CD4-positive, alpha-beta T cell treated with Interferon gamma for 1 hour (primary cell): Measurements from ENCODE around the gene CACHD1.

Experiments used
- DNase-seq: peaks from one replicate; pipeline ENCODE4 v3.0.0-alpha.2; 2020

Gene CACHD1

DNA sequence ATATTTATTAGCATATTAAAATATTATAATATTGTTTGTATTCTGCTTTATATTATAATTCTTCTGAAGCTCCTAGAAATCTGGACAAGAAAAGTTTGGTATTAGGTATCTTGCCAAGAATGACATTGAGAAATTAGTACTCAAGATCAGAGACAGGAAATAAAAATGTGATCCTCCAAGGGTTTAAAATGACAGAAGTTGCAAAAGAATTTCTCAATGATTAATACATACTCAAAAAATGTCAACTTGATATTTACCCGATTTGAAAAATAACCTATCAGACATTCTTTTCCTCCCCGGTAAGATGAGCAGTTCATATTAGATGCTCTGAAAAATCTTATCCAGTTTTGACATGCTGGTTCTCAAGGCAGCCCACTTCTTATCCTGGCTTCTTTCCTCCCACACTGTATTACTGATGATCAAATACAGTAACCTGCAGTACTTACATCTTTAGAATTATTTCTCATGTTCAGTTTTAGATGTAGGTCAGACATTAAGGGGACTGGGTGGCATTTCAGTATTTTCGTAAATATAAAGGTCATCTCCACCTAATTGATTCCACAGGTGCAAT, 55.3 kb downstream of the CACHD1 start:
- no peak for DNase-seq

DNA sequence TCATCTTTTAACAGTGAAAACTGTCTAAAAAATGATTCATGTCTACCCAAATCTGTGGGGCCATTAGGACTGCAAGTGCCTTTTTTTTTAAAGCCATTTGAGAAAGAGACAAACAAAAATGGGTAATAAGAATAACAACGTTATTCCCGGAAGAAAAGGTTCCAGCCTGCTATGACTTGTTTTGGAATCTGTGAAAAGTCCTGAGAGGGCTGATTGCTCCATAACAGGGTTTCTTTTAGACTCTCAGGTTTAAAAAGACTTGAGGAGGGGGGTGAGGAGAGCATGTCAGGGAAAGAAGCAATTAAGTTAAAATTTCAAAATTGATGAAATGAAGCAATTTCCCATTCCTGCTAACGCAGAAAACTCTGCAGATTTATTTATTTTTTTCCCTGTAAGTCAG, 56.4 kb downstream of the CACHD1 start:
- no peak for DNase-seq

GRCh38 chr1:64527165-64527564, 57.2 kb downstream of the CACHD1 start:
- no peak for DNase-seq

GRCh38 chr1:64527786-64528185, 57.9 kb downstream of the CACHD1 start:
- DNase-seq = no peak

DNA sequence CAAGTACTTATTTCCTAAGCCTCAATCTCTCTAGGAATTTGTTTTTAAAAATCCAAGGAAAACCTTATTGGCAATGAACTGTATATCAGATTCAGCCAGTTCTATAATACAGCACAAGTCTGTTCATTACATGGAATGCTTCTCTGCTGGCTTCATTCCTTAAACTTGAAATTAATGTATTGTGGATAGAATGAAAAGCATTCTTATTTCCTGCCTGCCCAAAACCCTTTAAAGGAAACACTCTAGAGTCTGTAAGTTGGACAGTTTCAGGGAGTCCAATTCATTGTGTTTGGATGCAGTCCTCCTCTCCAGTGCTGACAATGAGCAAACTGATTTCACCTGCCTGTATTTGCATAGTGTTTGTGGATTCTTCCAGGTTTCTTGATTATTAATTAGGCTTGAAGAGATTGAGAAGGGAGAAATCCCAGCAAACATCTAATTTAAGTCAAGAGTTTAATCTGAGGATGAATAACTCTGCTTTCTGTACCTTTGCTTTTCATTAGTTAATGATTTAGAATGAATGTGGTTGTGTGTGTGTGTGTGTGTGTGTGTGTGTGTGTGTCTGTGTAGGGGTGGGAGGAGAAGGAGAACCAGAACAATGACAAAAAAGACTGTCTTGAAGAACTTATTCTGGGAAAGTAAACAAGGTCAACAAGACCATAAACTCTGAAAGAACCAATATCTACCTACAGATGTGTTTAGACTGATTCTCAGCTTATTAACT, 61.2 kb downstream of the CACHD1 start:
- no peak for DNase-seq

DNA sequence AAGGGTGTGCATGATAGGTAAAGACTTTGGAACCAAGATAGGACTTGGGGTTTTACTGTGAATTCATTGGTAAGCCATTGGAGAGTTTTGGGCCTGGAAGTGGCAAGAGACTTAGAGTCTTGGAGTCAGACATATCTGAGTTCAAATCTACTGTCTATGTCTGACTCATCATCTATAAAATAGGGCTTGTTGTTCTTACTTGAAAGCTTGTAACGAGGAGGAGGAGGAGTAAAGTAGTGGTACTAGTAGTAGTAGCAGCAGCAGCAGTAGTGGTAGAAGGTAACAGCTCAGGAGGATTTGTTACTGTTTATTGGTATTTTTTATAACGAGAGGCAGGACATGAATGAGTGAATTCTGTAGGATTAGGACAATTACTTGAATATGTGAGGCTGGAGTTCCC, 62.7 kb downstream of the CACHD1 start:
- no peak for DNase-seq

DNA sequence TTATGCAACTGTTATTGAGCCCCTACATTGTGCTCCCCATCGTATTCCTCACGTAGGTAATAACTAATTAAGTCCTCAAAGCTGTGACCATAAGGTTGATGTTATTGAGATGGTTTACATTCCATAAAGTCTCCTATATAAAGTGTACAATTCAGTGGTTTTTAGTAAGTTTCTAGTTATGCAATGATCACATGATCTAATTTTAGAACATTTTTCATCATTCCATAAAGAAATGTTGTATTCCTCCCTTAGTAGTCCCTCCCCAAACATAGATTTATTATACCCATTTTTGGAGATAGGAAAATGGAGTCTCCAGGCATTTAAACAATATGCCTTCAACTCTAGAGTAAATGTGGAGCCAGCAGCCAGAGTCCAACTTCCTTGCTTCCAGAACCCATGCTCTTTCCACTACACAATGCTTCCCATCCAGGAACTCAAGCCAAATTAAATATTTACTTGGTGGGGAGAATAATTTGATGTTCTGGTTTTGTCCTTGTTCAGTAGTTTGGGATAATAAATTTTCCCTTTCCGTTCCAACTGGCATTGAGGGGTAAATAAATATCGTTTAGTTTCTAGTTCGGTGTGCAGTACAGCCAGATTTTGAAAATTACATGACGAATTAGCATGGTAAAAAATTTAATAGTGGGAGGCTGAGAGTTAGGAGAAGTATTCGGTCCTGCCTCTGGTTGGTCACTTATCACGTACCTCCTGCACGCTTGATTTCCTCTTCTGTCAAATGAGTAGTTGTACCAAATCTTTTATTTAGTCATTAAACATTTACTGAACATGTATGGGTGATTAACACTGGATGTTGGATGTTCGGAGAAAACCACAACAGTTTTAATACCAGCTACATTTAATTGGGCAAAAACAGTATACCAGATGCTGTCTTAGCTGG, 66.3 kb downstream of the CACHD1 start:
- no peak for DNase-seq

DNA sequence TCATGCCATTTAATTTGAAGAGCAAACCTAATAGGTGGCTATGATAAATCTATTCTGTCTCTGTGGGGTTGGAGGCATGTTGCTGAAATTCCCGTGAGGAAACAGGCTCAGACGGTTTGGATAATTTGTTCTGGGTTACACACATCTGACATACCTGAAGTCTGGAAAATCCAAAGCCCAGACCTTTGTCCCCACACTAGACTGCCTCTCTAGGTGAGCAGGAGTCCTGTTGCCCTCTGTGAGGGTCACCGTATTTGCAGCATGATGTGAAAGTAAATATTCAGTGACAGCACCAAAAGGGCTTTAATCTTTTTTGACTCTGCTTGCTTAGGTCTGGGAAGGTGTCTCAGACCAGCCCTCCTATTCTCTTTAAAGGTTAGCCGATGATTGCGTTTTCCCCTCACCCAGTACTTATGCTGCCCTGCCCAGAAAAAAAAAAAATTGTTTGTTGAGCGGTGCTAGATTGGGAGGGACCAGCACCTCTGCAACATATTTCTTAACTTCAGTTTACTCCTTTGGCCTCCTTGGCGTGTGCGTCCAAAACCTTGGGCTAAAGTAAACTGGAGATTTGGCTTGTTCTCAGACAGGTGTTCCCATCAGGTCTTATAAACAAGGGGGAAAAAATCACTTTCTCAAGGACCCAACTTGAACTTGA, 67.0 kb downstream of the CACHD1 start:
- no peak for DNase-seq

GRCh38 chr1:64537942-64538341, 68.0 kb downstream of the CACHD1 start:
- no peak for DNase-seq

DNA sequence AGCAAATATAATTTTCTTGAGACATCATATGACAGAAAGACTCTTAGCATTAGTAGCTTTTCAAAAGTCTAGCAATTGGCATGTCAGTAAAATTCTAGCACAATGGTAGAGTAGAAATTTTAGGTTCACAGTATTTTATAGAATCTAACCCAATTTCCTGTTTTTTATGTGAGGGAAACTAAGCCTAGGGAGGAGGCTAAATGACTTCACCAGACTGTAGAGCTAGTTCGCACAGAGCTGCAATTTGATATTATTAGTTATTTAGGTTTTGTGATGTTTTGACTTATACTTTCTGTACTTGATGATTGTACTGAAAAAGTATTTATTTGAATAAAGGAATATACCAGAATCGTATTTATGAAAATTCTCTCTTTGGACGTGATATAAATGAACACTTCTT, 68.5 kb downstream of the CACHD1 start:
- no peak for DNase-seq

- DNase-seq = no peak
Observed at GRCh38 chr1:64539289-64539688, 69.4 kb downstream of the CACHD1 start.

DNA sequence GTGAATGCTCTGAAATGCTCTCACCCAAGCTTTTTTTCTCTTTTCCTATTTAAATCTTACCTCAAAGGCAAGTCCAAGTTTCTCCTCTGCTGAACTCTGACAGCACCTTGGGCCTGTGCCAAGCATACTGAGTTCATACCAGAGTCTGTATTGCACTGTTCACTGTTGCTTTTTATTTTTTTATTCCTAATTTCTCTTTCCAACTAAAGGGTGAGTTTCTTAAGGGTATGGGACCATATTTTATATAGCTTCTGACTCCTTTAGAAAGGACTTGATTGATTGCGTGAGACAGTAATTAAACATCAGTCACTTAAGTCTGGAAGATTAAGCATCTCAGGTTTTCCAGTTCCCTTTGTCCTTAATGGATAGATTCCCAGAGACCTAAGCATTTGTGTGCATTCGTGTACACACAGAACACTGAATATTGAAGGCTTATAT, 69.9 kb downstream of the CACHD1 start:
- DNase-seq = no peak

DNA sequence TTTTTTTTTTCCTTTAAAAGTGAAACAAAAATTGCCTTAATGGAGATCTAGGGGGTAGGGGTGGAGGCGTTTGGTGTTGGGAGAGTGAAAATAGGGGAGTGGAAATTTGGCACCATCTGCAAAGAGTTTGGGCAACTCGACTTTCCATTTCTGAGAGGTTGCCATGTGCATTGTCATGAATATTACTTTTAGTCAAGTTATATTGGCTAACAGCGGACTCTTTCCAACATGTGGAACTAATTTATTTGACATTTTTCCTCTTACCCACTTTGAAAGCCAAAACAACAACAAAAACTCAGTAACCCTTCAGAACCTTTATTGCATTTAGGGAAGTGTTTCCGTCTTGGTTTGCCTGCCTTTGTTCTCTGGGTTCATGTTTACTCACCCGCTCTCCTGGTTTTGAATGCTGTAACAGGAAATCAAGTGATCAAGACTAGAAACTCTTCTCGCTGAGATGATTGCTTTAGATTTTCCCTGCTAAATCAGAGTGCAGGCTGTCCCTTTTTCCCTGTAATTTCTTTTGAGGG, 70.4 kb downstream of the CACHD1 start:
- DNase-seq = no peak

- no peak for DNase-seq
Observed at GRCh38 chr1:64542118-64542517, 72.2 kb downstream of the CACHD1 start.

- no peak for DNase-seq
Observed at GRCh38 chr1:64543831-64544230, 73.9 kb downstream of the CACHD1 start.

- no peak for DNase-seq
Observed at GRCh38 chr1:64545118-64545843, 75.4 kb downstream of the CACHD1 start.

- no peak for DNase-seq
Observed at GRCh38 chr1:64546013-64546412, 76.1 kb downstream of the CACHD1 start.

- no peak for DNase-seq
Observed at GRCh38 chr1:64549464-64550239, 79.7 kb downstream of the CACHD1 start.

DNA sequence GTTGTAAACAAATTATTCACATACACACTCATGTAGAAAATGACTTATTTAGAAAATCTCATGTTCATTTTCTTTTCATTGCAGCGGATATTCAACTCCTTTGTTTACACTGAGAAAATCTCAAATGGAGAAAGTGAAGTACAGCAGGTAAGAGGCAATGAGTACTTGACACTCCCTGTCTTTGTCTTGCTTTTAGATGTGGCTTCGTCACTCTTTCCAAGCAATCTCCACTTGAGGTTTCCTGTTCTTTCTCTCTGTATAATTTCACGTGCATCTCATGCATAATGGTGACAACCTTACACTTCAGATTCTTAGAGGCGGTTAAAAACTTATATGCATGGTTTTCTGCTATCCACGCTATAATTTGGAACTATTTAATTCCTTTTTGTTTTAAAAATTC, 80.6 kb downstream of the CACHD1 start:
- DNase-seq = no peak

DNA sequence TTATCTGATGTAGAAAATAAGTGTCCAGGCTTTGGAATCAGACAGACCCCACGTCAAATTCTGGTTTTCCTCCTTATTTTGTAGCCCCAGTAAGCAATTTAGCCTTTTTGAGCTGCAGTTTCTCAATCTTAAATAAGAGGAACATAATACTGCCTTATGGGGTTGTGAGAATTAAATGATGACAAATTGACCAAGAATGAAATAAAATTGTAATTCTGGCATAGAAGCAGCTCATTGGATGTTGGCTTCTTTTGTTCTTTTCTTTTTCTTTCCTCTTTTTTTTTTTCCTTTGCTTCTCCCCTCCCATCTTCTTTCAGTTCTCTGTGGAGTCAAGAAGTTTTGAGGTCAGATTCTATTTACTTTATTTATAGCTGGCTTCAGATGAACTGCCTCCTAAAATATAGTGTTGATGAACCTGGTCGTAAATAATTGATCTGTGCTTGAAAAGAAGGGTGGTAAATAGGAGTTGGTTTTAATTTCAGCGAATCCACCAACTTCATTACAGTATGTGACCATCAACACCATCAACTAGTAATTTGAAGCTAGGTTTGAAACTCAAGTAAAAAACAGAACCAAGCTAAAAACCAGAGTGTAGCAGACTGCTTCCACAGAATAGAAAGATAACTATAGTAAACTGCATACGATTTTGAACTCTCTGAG, 81.1 kb downstream of the CACHD1 start:
- DNase-seq = no peak

DNA sequence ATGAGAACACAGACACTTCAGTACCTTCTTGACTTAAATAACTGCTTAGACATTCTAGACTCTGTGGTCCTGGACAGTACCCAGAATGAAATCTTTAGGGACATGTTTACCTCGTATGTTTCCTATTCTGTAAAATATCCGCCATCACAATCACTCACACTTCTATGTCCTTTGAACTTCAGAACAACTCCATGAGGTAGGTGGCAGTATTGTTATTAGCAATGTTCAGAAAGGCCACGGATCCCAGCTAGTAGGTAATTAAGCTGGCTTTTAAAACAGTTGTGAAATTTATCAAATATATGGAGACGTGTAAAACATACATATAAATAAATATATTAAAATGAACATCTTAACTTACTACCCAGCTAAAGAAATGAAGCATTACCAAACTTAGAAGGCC, 83.4 kb downstream of the CACHD1 start:
- DNase-seq = no peak
